Breast epithelium (tissue), 3 donors: Measurements from ENCODE around the gene IQSEC3.

ENCODE experiments used
- POLR2A ChIP-seq: fragments of 450-650 bp; IDR thresholded peaks from one replicate; pipeline ENCODE4 v1.6.1; 2016; ENCODE audit warnings: antibody characterized with exemption, mild to moderate bottlenecking, moderate library complexity
- POLR2AphosphoS5 ChIP-seq, 3 donors: sonication (generic); formaldehyde crosslinking; IDR thresholded peaks; one replicate each; pipeline ENCODE4 v1.6.1; 2017; ENCODE audit warnings: antibody characterized with exemption in 3 of 3
- TF ChIP-seq, protein P1 (sequence below), 3 donors: fragments of 450-650 bp; IDR thresholded peaks; one replicate each; pipeline ENCODE4 v1.5.1; 2016 to 2017; ENCODE audit warnings: antibody characterized with exemption in 3 of 3, mild to moderate bottlenecking in 3 of 3, moderate library complexity in 3 of 3

DNA sequence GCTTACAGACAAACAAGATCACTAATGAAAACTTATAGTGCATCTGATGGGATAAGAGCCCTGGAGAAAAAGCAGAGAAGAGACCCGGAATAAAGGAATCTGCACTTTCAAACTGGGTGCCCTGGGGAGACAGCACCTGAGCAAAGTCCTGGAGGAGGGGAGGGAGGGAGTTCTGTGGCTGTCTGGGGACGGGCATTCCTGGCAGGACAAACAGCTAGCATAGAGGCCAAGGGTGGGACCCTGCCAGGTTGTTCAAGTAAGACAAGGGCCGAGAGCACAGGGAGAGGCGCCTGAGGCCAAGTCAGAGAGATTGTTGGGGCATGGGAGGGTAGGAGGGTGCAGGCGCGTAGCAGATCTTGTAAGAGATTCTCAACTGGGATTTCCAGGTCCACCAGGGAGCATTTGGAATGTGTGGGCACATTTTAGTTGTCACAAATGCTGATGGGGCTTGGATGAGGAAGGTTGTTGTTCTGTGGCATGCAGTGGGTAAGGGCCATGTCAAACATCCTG, 14.2 kb downstream of the IQSEC3 start:
- TF ChIP-seq POLR2AphosphoS5 (IDR thresholded peaks at IDR 0.05) (no peak), POLR2A (no peak)
- TF ChIP-seq, protein P1, sequence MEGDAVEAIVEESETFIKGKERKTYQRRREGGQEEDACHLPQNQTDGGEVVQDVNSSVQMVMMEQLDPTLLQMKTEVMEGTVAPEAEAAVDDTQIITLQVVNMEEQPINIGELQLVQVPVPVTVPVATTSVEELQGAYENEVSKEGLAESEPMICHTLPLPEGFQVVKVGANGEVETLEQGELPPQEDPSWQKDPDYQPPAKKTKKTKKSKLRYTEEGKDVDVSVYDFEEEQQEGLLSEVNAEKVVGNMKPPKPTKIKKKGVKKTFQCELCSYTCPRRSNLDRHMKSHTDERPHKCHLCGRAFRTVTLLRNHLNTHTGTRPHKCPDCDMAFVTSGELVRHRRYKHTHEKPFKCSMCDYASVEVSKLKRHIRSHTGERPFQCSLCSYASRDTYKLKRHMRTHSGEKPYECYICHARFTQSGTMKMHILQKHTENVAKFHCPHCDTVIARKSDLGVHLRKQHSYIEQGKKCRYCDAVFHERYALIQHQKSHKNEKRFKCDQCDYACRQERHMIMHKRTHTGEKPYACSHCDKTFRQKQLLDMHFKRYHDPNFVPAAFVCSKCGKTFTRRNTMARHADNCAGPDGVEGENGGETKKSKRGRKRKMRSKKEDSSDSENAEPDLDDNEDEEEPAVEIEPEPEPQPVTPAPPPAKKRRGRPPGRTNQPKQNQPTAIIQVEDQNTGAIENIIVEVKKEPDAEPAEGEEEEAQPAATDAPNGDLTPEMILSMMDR (IDR thresholded peaks at IDR 0.05) = no peak
